GM21529 (cell line): ENCODE results near the gene TAAR9.

Experiments
- ATAC-seq: cut with Tn5 transposase; IDR thresholded peaks from one replicate; pipeline ENCODE4 v1.9.1; 2021; ENCODE audit not compliant: unreplicated experiment

The TAAR9 gene

GRCh38 chr6:132537977-132538376 is at the start of gene TAAR9:
TSS of gene TAAR9 (plus strand) at chr6:132538277. CDS start at chr6:132538290, 13 bp downstream.
- no peak for ATAC-seq

- no peak for ATAC-seq
These were observed 48.7 kb upstream of the TAAR9 start for GRCh38 chr6:132489376-132489775.

- ATAC-seq = peak; percentile 45
These were observed 48.1 kb upstream of the TAAR9 start for GRCh38 chr6:132490024-132490423.

GRCh38 chr6:132490478-132491204 is 47.4 kb upstream of the TAAR9 start:
- peak; percentile 67 for ATAC-seq

- ATAC-seq = no peak
These were observed 46.8 kb upstream of the TAAR9 start for GRCh38 chr6:132491303-132491702.

- ATAC-seq = no peak
These were observed 46.2 kb upstream of the TAAR9 start for GRCh38 chr6:132491881-132492280.

- ATAC-seq = peak; percentile 14
These were observed 43.1 kb upstream of the TAAR9 start for GRCh38 chr6:132494954-132495353.

GRCh38 chr6:132495604-132496079 is 42.4 kb upstream of the TAAR9 start:
- peak; percentile 45 for ATAC-seq

GRCh38 chr6:132496519-132497180 is 41.4 kb upstream of the TAAR9 start:
- ATAC-seq = no peak

- peak; percentile 55 for ATAC-seq
These were observed 39.4 kb upstream of the TAAR9 start for GRCh38 chr6:132498638-132499037.

GRCh38 chr6:132499757-132500156 is 38.3 kb upstream of the TAAR9 start:
- ATAC-seq = no peak

GRCh38 chr6:132504757-132505156 is 33.3 kb upstream of the TAAR9 start:
- ATAC-seq = no peak

GRCh38 chr6:132505158-132505557 is 32.9 kb upstream of the TAAR9 start:
- ATAC-seq = peak; percentile 57

GRCh38 chr6:132506461-132506860 is 31.6 kb upstream of the TAAR9 start:
- no peak for ATAC-seq

- ATAC-seq = no peak
These were observed 30.9 kb upstream of the TAAR9 start for GRCh38 chr6:132506869-132507808.

- peak; percentile 8 for ATAC-seq
These were observed 26.8 kb upstream of the TAAR9 start for GRCh38 chr6:132511210-132511830.

GRCh38 chr6:132511831-132512220 is 26.3 kb upstream of the TAAR9 start:
- peak; percentile 13 for ATAC-seq

GRCh38 chr6:132512342-132512637 is 25.8 kb upstream of the TAAR9 start:
- no peak for ATAC-seq

GRCh38 chr6:132512638-132513632 is 25.1 kb upstream of the TAAR9 start, which contains the start of gene STX7:
TSS of gene STX7 (minus strand) at chr6:132513116. CDS start at chr6:132503530, 9,586 bp downstream.
- ATAC-seq = peak; percentile 90
